ENCODE results near the gene AGO3.

Gene AGO3

GRCh38 chr1:36094621-36095061 lies 163.7 kb downstream of the AGO3 start:
- Histone ChIP-seq H3K27ac (peak overlapping the region in 1 of 2 donors; percentile 8), H3K27me3 (no peaks in the 10 kb centered on the region), H3K4me1 (peaks cover 0 to 39% (median 24%) of the 10 kb centered on the region in 4 donors), H3K4me3 (no peak overlapping the region), H3K36me3 (peaks cover 31 to 82% (median 42%) of the 10 kb centered on the region in 3 donors), H3K9me3 (no peaks in the 10 kb centered on the region)
- intact Hi-C loops (cut with DNase I; ENCODE audit: low total_unique reads), result loop anchor here (5.0 kb wide), 2 partner anchors 98 to 193 kb away; no protein-coding TSS in a partner anchor
- peak in 1 of 2 donors; percentile 41 for DNase-seq
- TF ChIP-seq CTCF (IDR thresholded peaks at IDR 0.05), result no peak

DNA sequence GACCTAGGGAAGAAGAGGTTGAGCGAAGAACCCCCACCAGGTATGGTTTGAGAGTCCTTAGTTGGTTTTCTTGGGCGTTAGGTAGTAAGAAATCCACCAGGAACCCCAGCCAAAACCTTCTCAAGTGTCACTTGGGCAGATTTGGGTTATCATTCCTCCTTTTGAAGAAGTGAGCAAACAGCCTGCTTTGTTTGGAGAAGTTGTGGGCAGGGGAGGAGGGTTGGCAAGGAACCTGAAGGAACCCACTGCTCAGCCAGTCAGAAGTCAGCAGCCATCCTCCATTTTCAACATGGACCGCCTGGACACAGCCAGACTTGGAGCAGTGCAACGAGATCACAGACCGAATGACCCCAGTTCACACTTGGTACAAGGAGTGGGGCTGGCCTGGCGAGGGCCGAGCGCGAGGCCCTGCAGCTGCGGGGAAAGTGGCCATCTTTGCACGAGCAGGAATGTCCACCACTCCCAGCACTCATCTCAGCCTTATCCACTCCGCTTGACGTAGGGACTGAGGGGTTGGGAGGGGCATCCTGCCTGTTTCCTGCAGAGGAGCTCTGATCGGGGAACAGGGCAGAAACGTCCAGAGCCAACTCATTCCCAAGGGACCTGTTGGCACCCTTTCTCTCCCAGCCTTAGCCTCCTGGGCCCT lies 165.0 kb downstream of the AGO3 start:
- intact Hi-C loops (cut with DNase I; ENCODE audit: low total_unique reads), result loop anchor here (5.0 kb wide), 2 partner anchors 96 to 191 kb away; no protein-coding TSS in a partner anchor
- Histone ChIP-seq H3K4me1 (peaks cover 0 to 39% (median 23%) of the 10 kb centered on the region in 4 donors), H3K9me3 (no peaks in the 10 kb centered on the region), H3K36me3 (peaks cover 31 to 75% (median 42%) of the 10 kb centered on the region in 3 donors), H3K27ac (peak overlapping the region in 1 of 2 donors; percentile 24), H3K27me3 (no peaks in the 10 kb centered on the region), H3K4me3 (no peak overlapping the region)
- TF ChIP-seq CTCF (IDR thresholded peaks at IDR 0.05), result no peak
- DNase-seq, result peak in 1 of 2 donors; percentile 57

GRCh38 chr1:36096500-36097432 lies 165.9 kb downstream of the AGO3 start:
- Histone ChIP-seq H3K4me3 (no peak overlapping the region), H3K27me3 (no peaks in the 10 kb centered on the region), H3K4me1 (peaks cover 0 to 34% (median 17%) of the 10 kb centered on the region in 4 donors), H3K9me3 (no peaks in the 10 kb centered on the region), H3K36me3 (peaks cover 27 to 67% (median 33%) of the 10 kb centered on the region in 3 donors), H3K27ac (peak overlapping the region in 1 of 2 donors; percentile 24)
- intact Hi-C loops (cut with DNase I; ENCODE audit: low total_unique reads), result loop anchor here (5.0 kb wide), 2 partner anchors 96 to 191 kb away; no protein-coding TSS in a partner anchor
- no peak for DNase-seq
- TF ChIP-seq CTCF (IDR thresholded peaks at IDR 0.05), result peak in 1 of 2 experiments; percentile 5

DNA sequence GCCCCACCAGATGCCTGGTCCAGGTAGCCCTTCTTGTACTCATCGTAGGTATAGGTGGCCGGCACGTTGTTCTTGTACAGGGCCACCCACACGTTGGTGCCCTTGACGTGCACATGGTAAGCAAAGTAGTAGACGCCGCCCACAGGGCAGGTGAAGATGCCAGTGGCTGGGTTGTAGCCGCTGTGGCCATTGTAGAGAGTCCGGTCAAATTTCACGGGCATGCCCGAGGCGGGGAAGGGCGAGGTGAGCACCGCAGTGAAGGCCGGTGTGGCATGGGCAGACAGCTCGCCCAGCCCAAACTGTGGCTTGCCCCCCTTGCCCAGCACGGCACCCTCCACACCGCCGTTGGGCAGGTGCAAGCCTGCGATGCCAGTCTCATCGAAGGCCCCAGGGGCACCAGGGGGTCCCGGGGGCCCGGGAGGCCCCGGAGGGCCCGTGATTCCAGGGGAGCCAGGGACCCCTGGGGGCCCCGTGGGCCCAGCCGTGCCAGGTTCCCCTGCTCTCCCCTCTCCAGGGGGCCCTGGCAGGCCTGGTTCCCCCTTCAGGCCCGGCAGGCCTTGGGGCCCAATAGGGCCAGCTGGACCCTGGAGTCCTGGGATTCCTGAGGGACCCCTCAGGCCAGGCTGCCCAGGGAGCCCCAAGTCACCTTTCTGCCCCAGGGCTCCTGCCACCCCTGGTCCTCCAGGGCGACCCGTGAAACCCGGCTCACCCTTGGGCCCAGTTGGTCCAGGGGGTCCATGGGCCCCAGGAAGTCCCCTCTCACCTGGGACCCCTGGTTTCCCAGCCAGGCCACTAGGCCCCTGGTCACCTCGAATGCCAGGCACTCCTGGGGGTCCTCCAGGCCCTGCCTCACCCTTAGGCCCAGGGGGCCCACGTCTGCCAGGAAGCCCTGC lies 167.0 kb downstream of the AGO3 start:
- H3K27ac ChIP-seq, result peak overlapping the region in 1 of 2 donors; percentile 65
- peaks cover 15 to 55% (median 21%) of the 10 kb centered on the region in 3 donors for H3K36me3 ChIP-seq
- no peak overlapping the region for H3K4me3 ChIP-seq
- DNase-seq, result no peak
- H3K27me3 ChIP-seq, result no peaks in the 10 kb centered on the region
- TF ChIP-seq CTCF (IDR thresholded peaks at IDR 0.05), result no peak
- intact Hi-C loops (cut with DNase I; ENCODE audit: low total_unique reads), result loop anchor here (5.0 kb wide), 2 partner anchors 94 to 189 kb away; no protein-coding TSS in a partner anchor
- no peaks in the 10 kb centered on the region for H3K9me3 ChIP-seq
- peaks cover 0 to 33% (median 15%) of the 10 kb centered on the region in 4 donors for H3K4me1 ChIP-seq
